ENCODE results near the gene DHRS3. TPM values are rescaled to one million over a fixed set of nuclear protein-coding genes. Genes with fewer than 3 reads are reported as not detected.

DHRS3 gene
- total RNA-seq, 6 donors from 2014 or later = 84.9 to 154 (median 119) TPM

GRCh38 chr1:12580054-12580887 lies 37.7 kb downstream of the DHRS3 start:
- Histone ChIP-seq H3K4me1 (no peaks in the 10 kb centered on the region), H3K27ac (peak overlapping the region in 2 of 4 donors; percentile 26 to 43), H3K36me3 (peaks cover 25 to 51% (median 37%) of the 10 kb centered on the region in 4 donors), H3K27me3 (no peaks in the 10 kb centered on the region), H3K9me3 (no peaks in the 10 kb centered on the region), H3K4me3 (no peak overlapping the region)
- ATAC-seq (ENCODE audit: low FRiP score in 2 of 2) (peak in 1 of 2 donors; percentile 46), DNase-seq (no peak)
- 77 to 87% methylated on average over 20 of the region's 20 CpGs for WGBS, 2 donors
- TF ChIP-seq POLR2A (IDR thresholded peaks at IDR 0.05) = no peak
- TF ChIP-seq, protein P1, sequence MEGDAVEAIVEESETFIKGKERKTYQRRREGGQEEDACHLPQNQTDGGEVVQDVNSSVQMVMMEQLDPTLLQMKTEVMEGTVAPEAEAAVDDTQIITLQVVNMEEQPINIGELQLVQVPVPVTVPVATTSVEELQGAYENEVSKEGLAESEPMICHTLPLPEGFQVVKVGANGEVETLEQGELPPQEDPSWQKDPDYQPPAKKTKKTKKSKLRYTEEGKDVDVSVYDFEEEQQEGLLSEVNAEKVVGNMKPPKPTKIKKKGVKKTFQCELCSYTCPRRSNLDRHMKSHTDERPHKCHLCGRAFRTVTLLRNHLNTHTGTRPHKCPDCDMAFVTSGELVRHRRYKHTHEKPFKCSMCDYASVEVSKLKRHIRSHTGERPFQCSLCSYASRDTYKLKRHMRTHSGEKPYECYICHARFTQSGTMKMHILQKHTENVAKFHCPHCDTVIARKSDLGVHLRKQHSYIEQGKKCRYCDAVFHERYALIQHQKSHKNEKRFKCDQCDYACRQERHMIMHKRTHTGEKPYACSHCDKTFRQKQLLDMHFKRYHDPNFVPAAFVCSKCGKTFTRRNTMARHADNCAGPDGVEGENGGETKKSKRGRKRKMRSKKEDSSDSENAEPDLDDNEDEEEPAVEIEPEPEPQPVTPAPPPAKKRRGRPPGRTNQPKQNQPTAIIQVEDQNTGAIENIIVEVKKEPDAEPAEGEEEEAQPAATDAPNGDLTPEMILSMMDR (IDR thresholded peaks at IDR 0.05) = no peak
- no peak for TF ChIP-seq POLR2AphosphoS5 (IDR thresholded peaks at IDR 0.05)
- no peak for TF ChIP-seq EP300 (IDR thresholded peaks at IDR 0.05)

DNA sequence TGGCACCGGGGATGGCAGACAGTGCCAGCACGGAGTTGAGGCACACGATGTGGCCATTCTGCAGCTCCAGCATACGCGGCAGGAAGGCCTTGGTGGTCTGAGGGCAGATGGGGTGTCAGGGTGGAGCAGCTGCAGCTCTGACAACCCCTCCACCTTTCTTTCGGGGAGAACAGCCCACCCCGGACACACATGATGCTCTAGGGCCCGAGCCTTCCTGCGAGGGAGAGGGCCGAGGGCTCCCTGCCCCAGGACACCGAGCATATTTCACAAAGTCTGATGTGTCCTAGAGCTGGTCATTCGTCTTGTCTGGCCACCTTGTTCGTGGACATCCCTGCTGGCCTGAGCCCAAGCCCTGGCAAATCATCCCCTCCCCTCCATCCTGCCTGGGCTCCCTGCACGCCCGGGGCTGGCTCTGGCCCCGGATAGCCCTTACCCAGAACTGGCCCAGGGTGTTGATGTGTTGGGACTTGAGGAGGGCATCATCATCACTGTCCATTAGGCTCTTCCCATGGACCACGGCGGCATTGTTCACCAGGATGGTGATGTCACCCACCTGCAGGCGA lies 39.1 kb downstream of the DHRS3 start:
- no peaks in the 10 kb centered on the region for H3K4me1 ChIP-seq
- 89 to 93% methylated on average over 10 to 19 of the region's 19 CpGs for WGBS, 2 donors
- no peaks in the 10 kb centered on the region for H3K9me3 ChIP-seq
- no peak for ATAC-seq (ENCODE audit: low FRiP score in 2 of 2)
- no peak for TF ChIP-seq EP300 (IDR thresholded peaks at IDR 0.05)
- TF ChIP-seq, protein P1 (IDR thresholded peaks at IDR 0.05) = no peak
- peaks cover 29 to 62% (median 46%) of the 10 kb centered on the region in 4 donors for H3K36me3 ChIP-seq
- no peak for DNase-seq
- no peak overlapping the region for H3K27ac ChIP-seq
- no peak overlapping the region for H3K4me3 ChIP-seq
- no peaks in the 10 kb centered on the region for H3K27me3 ChIP-seq

GRCh38 chr1:12577020-12577419 lies 41.0 kb downstream of the DHRS3 start:
- WGBS, 2 donors = 92 to 95% methylated on average over 12 of the region's 12 CpGs
- Histone ChIP-seq H3K4me1 (no peaks in the 10 kb centered on the region), H3K4me3 (no peak overlapping the region), H3K27me3 (no peaks in the 10 kb centered on the region), H3K27ac (no peak overlapping the region), H3K9me3 (no peaks in the 10 kb centered on the region), H3K36me3 (peaks cover 32 to 78% (median 62%) of the 10 kb centered on the region in 4 donors)
- DNase-seq (no peak), ATAC-seq (ENCODE audit: low FRiP score in 2 of 2) (no peak)
- no peak for TF ChIP-seq POLR2AphosphoS5 (IDR thresholded peaks at IDR 0.05)
- TF ChIP-seq, protein P1 (IDR thresholded peaks at IDR 0.05) = no peak
- no peak for TF ChIP-seq EP300 (IDR thresholded peaks at IDR 0.05)
- TF ChIP-seq POLR2A (IDR thresholded peaks at IDR 0.05) = no peak

- H3K36me3 ChIP-seq = peaks cover 37 to 90% (median 65%) of the 10 kb centered on the region in 4 donors
These were observed 43.3 kb downstream of the DHRS3 start for GRCh38 chr1:12574757-12575139.

More at GRCh38 chr1:12574757-12575139, 43.3 kb downstream of the DHRS3 start:
- ATAC-seq (ENCODE audit: low FRiP score in 2 of 2) (no peak), DNase-seq (no peak)
- no peaks in the 10 kb centered on the region for H3K4me1 ChIP-seq
- H3K27ac ChIP-seq = no peak overlapping the region
- H3K27me3 ChIP-seq = no peaks in the 10 kb centered on the region
- H3K9me3 ChIP-seq = no peaks in the 10 kb centered on the region
- no peak overlapping the region for H3K4me3 ChIP-seq
- TF ChIP-seq, protein P1 (IDR thresholded peaks at IDR 0.05) = no peak
- no peak for TF ChIP-seq POLR2AphosphoS5 (IDR thresholded peaks at IDR 0.05)
- no peak for TF ChIP-seq POLR2A (IDR thresholded peaks at IDR 0.05)
- WGBS, 2 donors = 92 to 94% methylated on average over 5 of the region's 5 CpGs
